Fibroblast of pulmonary artery (primary cell): ENCODE results near the gene GLS.
A peak's percentile ranks its signal among the peaks of the same experiment; 100 is the strongest.

Experiments used
- DNase-seq: peaks from one replicate; pipeline ENCODE4 v3.0.0-alpha.2; 2010; ENCODE audit warnings: low read depth
- H3K4me3 ChIP-seq: replicated peaks from 2 replicates; pipeline ENCODE4 v1.5.1; 2011; ENCODE audit warnings: low read depth, mild to moderate bottlenecking, control low read depth, low read length, moderate library complexity
- CTCF ChIP-seq: IDR thresholded peaks from 2 replicates; pipeline ENCODE4 v1.5.1; 2011; ENCODE audit warnings: mild to moderate bottlenecking, control low read depth, low read length, inconsistent platforms; ENCODE audit errors: missing control alignments

GLS gene

GRCh38 chr2:190880378-190881083 lies at the start of gene GLS:
Gene GLS (plus strand): TSS chr2:190880821. CDS start chr2:190881085, 264 bp downstream.
- DNase-seq, result peak; percentile 98
- TF ChIP-seq CTCF, result no peak
- peak within 1 kb of the TSS; percentile 94 for H3K4me3 ChIP-seq

GRCh38 chr2:190831941-190832340 lies 48.7 kb upstream of the GLS start:
- no peak for TF ChIP-seq CTCF
- DNase-seq, result no peak
- H3K4me3 ChIP-seq, result no peak overlapping the region

- no peak overlapping the region for H3K4me3 ChIP-seq
- no peak for DNase-seq
- TF ChIP-seq CTCF, result no peak
These were observed 45.8 kb upstream of the GLS start for GRCh38 chr2:190834890-190835208.

GRCh38 chr2:190835303-190835930 lies 45.2 kb upstream of the GLS start:
- no peak for TF ChIP-seq CTCF
- H3K4me3 ChIP-seq, result no peak overlapping the region
- DNase-seq, result peak; percentile 90

- no peak for DNase-seq
- no peak overlapping the region for H3K4me3 ChIP-seq
- TF ChIP-seq CTCF, result no peak
These were observed 43.9 kb upstream of the GLS start for GRCh38 chr2:190836767-190837166.

GRCh38 chr2:190837420-190837819 lies 43.2 kb upstream of the GLS start:
- peak; percentile 43 for DNase-seq
- H3K4me3 ChIP-seq, result no peak overlapping the region
- TF ChIP-seq CTCF, result no peak

GRCh38 chr2:190837952-190838361 lies 42.7 kb upstream of the GLS start:
- no peak overlapping the region for H3K4me3 ChIP-seq
- TF ChIP-seq CTCF, result no peak
- DNase-seq, result peak; percentile 28
